HG03520 (cell line): ENCODE measurements around the gene ACCSL.

ENCODE experiments used
- ATAC-seq: cut with Tn5 transposase; IDR thresholded peaks from one replicate; pipeline ENCODE4 v1.9.1; 2021; ENCODE audit warnings: mild to moderate bottlenecking, moderate library complexity; ENCODE audit not compliant: unreplicated experiment

ACCSL gene

GRCh38 chr11:44047931-44048431, at the start of gene ACCSL:
ACCSL (plus strand) TSS chr11:44047981; CDS start chr11:44048037, 56 bp downstream.
- ATAC-seq, result no peak

GRCh38 chr11:43998308-43998707, 49.5 kb upstream of the ACCSL start:
- no peak for ATAC-seq

DNA sequence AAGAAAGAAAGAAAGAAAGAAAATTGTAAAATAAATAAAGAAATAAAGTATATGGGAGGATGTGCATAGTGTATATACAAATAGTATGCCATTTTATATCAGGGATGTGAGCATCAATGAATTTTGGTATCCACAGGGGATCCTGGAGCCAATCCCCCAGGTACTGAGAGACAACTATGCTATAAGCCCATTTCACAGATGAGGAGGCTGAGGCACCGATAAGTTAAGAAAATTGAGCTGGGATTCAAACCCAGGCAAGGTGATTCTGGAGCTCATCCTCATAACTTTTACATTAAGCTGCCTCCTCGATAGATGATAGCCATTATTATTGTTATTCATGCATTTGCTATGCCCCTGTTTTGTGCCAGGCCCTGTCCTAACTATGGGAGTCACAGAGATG, 47.0 kb upstream of the ACCSL start:
- ATAC-seq, result no peak

- ATAC-seq, result no peak
Measured at GRCh38 chr11:44002191-44003093, 45.3 kb upstream of the ACCSL start.

- ATAC-seq, result no peak
Measured at GRCh38 chr11:44003736-44004451, 43.9 kb upstream of the ACCSL start.

DNA sequence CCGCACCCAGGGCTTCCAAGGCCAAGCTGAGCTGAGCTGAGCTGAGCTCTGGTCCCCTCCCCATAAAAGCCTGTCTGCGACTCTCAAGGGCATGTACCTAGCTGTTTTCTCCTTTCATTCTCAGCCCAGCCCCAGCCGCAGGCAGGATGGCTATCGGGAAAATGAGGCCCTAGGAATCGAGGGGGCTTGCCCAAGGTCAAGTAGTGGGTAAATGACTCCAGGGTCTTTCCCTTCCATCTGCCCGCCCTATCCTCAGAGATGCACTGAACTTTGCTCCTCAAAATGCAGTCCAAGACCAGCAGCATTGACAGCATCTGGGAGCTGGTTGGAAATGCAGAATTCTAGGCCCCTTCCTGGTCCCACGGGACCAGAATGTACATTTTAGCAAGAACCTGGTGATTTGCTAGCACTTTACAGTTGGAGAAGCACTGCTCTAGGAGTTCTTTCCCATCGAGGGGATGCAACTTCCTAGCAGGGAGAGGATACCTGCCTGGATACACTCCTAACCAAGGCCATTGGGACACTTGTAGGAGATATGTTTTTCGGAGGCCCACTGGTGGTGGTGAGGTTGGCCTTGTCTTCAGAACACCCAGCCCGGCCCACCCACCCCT, 43.2 kb upstream of the ACCSL start:
- ATAC-seq, result no peak

- ATAC-seq, result no peak
Measured at GRCh38 chr11:44005063-44005701, 42.6 kb upstream of the ACCSL start.

DNA sequence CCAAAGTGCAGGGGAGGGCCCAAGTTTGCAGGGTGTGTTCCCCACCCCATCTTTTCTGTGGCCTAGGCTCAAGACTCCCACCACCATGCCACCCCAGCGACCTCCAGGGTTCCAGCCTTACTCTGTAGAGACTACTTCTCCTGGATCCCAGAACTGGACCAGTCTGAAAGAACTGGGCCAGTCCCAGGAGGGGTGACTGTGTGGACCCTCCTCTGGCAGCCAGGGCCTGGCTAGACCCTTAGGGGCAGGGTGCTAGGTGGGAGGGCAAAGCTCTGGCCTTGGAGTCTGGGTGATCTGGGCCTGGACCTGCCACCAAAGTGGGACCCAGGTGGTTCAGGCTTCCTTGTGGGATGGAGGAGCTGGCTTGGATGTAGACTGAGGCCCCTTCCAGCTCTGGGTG, 41.8 kb upstream of the ACCSL start:
- no peak for ATAC-seq

DNA sequence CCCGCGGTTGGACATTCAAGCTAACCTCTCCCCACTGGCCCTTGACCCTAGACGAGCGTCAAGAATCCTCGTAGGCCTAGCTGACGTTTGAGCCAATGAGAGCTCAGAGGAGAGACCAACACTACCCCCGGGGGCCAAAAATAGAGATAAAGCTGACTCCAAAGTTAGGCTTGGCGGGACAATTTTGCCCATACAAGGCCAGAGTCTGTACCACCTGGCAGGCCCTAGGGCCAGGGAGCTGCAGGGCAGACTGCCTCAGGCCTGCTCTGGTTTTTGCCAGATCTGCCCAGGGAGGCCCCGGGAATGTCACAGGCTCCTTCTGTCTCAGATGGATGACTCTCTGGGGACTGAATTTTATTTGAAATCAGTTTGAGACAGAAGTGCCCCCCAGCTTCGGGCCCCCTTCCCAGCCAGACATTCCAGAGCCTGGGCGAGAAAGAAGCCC, 40.8 kb upstream of the ACCSL start:
- ATAC-seq, result no peak

- no peak for ATAC-seq
Measured at GRCh38 chr11:44007481-44008087, 40.2 kb upstream of the ACCSL start.

- no peak for ATAC-seq
Measured at GRCh38 chr11:44008088-44008501, 39.7 kb upstream of the ACCSL start.

- no peak for ATAC-seq
Measured at GRCh38 chr11:44008698-44009097, 39.1 kb upstream of the ACCSL start.

DNA sequence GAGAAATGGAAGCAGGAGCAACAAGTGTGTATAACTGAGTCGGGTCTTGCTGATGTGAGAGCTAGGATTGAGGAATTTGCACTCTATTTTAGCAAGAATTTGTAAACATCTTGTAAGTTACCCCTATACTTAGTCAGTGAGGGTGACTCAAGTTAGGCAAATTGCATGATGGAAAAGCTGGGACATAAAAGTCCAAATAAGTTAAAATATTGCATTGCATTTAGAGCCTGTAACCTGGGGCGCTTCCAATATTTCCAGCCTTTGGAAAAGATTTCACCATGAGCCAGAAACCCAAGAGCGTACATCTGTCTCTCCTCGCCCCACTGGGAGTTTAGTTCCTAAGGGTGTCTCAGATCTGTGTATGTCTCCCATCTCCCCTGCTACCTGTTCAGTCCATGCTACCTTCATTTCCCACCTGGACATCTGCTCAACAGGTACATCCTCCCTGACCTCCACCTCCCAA, 37.0 kb upstream of the ACCSL start:
- no peak for ATAC-seq

DNA sequence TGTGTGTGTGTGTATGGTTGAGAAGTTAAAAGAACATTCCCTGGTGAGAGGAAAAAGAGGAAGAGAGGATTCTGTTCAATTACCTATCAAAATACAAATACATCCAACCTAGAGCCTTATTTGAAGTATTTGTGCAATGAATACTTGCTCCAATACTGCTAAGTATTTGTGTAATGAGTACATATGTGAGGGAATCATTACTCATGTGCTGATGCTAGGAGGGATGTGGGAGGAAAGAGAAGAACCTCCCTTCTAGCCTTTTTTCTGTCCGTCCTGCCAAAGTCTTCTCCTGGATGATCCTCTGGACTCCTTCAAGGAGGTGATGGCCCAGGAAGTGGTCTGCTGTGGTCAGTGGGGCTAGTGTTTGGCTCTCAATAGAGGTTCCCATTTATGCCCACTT, 36.0 kb upstream of the ACCSL start:
- no peak for ATAC-seq

DNA sequence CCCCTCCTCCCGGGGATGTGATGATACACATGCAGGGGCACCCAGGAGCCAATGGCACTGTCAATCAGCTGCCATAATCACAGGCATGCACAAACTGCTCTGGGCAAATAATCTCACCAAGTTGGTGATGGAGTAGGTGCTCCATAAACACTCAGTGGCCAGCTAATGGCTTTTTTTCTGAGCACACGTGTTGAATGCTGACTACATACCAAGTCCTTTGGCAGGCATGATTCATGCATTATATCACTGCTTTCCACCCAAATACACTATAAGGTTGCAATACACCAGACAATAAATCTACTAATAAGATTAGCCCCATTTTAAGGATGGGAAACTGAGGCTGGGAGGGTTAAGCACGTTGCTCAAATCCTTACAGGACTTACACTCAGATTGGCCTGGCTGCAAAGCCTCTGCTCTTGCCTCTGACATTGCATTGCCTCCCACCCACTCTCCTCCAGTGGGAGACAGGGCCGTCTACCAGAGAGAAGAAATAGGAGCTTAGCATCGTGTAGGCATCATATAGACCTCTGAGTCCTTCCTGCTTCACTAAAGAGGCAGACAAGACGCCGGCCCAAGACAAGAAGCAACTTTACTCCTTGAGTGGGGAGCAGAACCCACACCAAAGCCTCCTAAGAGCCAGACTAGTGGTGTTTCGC, 32.7 kb upstream of the ACCSL start:
- no peak for ATAC-seq

- ATAC-seq, result no peak
Measured at GRCh38 chr11:44015624-44016007, 32.2 kb upstream of the ACCSL start.

GRCh38 chr11:44016131-44016530, 31.6 kb upstream of the ACCSL start:
- no peak for ATAC-seq

GRCh38 chr11:44016546-44017442, 31.0 kb upstream of the ACCSL start:
- no peak for ATAC-seq
